ENCODE measurements around the gene C2CD4C. TPM values are rescaled to one million over a fixed set of nuclear protein-coding genes. Genes with fewer than 3 reads are reported as not detected.
"Not testable (repeated sequence)": the region's sequence is repeated elsewhere in the genome, so short reads cannot be mapped to it uniquely, and the experiment has no call there.

C2CD4C gene
- total and polyA plus RNA-seq, 5 experiments from 2014 or later: not detected

DNA sequence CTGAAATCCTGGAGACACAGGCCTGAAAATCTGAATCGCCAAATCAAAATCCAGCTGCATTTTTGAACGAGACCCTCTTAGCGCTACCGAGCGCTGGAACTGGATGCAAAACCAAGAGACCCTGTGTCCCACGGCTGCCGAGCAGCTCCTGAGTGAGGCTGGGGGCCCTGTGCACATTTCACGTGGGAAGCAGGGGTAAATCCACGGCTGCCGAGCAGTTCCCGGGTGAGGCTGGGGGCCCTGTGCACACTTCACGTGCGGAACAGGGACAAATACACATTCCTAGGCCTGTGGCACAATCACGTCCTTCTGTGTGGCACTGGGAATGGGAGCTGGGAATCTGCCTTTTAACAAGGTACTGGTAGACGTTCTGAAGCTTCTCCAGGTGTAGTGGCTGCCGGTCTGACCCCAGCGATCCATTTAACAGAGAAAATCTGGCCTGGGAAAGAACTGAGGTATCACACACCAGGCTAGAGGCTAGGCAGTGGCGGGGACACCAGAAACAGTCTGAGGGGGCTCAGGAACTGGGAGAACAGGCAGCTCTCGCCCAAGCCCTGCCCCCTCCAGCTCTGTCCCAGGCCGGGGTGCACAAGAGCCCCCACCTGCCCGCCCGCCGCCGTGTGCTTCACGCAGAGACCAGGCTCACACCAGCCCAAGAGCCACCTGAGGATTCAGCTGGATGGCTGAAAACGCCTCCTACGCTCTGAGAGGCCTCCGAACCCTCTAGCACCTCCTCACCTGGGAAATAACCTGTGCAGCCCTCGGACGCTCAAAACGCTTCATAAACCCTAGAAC is 11.0 kb upstream of the C2CD4C start:
- peaks cover 0 to 3% (median 0%) of the 10 kb centered on the region in 5 donors for H3K27me3 Mint-ChIP-seq
- no peaks in the 10 kb centered on the region for H3K9me3 Mint-ChIP-seq
- POLR2A ChIA-PET: no interaction called here
- DNase-seq: no peak
- H3K36me3 Mint-ChIP-seq: no peaks in the 10 kb centered on the region
- no peak overlapping the region for H3K27ac Mint-ChIP-seq
- H3K4me1 Mint-ChIP-seq: no peaks in the 10 kb centered on the region
- no peak overlapping the region for H3K4me3 Mint-ChIP-seq
- ATAC-seq: no peak

GRCh38 chr19:418761-419671 is 10.1 kb upstream of the C2CD4C start:
- peaks cover 0 to 3% (median 0%) of the 10 kb centered on the region in 5 donors for H3K27me3 Mint-ChIP-seq
- H3K4me1 Mint-ChIP-seq: no peaks in the 10 kb centered on the region
- no peak overlapping the region for H3K4me3 Mint-ChIP-seq
- H3K27ac Mint-ChIP-seq: no peak overlapping the region
- no peaks in the 10 kb centered on the region for H3K36me3 Mint-ChIP-seq
- POLR2A ChIA-PET: no interaction called here
- peak in 1 of 10 donors; percentile 45 for DNase-seq
- no peaks in the 10 kb centered on the region for H3K9me3 Mint-ChIP-seq
- no peak for ATAC-seq

GRCh38 chr19:416416-416815 is 7.5 kb upstream of the C2CD4C start:
- POLR2A ChIA-PET: no interaction called here
- no peak for ATAC-seq
- no peak overlapping the region for H3K4me3 Mint-ChIP-seq
- no peaks in the 10 kb centered on the region for H3K4me1 Mint-ChIP-seq
- H3K36me3 Mint-ChIP-seq: no peaks in the 10 kb centered on the region
- H3K27ac Mint-ChIP-seq: no peak overlapping the region
- H3K9me3 Mint-ChIP-seq: no peaks in the 10 kb centered on the region
- peak in 1 of 10 donors; percentile 19 for DNase-seq
- H3K27me3 Mint-ChIP-seq: peaks cover 0 to 4% (median 0%) of the 10 kb centered on the region in 5 donors

GRCh38 chr19:415292-415691 is 6.3 kb upstream of the C2CD4C start:
- H3K9me3 Mint-ChIP-seq: peaks cover 0 to 1% (median 0%) of the 10 kb centered on the region in 9 donors
- H3K36me3 Mint-ChIP-seq: no peaks in the 10 kb centered on the region
- no peaks in the 10 kb centered on the region for H3K4me1 Mint-ChIP-seq
- peaks cover 0 to 5% (median 0%) of the 10 kb centered on the region in 5 donors for H3K27me3 Mint-ChIP-seq
- DNase-seq: peak in 1 of 10 donors; percentile 37
- H3K27ac Mint-ChIP-seq: no peak overlapping the region
- POLR2A ChIA-PET: no interaction called here
- ATAC-seq: no peak
- no peak overlapping the region for H3K4me3 Mint-ChIP-seq

- peak in 1 of 10 donors; percentile 55 for DNase-seq
- Mint-ChIP-seq H3K4me3 (no peak overlapping the region), H3K27me3 (peaks cover 2 to 12% (median 7%) of the 10 kb centered on the region in 5 donors), H3K27ac (no peak overlapping the region), H3K4me1 (peaks cover 5 to 9% (median 5%) of the 10 kb centered on the region in 4 donors), H3K9me3 (peaks cover 0 to 7% (median 0%) of the 10 kb centered on the region in 9 donors), H3K36me3 (no peaks in the 10 kb centered on the region)
- ATAC-seq: no peak
- POLR2A ChIA-PET: no interaction called here
Measured at GRCh38 chr19:413756-414420, 4.9 kb upstream of the C2CD4C start.

DNA sequence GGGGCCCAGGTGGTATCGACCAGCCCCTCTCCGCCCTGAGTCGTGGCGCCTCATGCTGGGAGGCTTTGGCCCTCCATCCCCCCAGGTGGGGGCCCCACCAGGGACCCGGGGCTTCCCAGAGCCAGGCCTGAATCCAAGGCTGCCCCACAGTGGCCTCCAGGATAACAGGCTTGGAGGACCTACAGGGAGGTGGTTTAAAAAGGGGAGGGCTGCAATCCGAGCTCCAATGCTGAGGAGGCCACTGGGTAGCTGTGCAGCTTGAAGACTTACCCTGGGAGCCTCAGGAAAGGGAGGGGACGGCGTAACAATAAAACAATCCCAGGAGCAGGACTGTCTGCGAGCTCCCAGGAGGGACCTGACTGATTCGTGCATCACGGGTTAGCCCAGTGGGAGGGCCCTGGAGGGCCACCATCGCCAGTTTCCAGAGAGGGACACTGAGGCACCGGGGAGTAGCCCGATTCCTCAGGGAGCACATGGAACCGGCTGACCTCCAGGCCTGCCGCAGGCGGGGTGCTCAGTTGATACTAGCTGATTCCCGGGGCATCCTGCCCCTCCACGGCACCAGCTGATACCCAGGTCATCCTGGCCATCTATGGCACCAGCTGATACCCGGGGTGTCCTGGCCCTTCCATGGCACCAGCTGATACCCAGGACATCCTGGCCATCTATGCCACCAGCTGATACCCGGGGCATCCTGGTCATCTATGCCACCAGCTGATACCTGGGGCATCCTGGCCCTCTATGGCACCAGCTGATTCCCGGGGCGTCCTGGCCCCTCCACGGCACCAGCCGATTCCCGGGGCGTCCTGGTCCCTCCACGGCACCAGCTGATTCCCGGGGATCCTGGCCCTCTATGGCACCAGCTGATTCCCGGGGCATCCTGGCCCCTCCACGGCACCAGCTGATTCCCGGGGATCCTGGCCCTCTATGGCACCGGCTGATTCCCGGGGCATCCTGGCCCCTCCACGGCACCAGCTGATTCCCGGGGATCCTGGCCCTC is 3.7 kb upstream of the C2CD4C start:
- ATAC-seq: no peak
- POLR2A ChIA-PET: no interaction called here
- Mint-ChIP-seq H3K4me1 (peaks cover 5 to 9% (median 5%) of the 10 kb centered on the region in 4 donors), H3K4me3 (no peak overlapping the region), H3K27ac (no peak overlapping the region), H3K9me3 (peaks cover 0 to 7% (median 0%) of the 10 kb centered on the region in 9 donors), H3K27me3 (peaks cover 2 to 12% (median 7%) of the 10 kb centered on the region in 5 donors), H3K36me3 (no peaks in the 10 kb centered on the region)
- peak in 1 of 10 donors; percentile 57 for DNase-seq

- Mint-ChIP-seq H3K4me1 (peaks cover 5 to 9% (median 5%) of the 10 kb centered on the region in 4 donors), H3K4me3 (peak overlapping the region in 1 of 10 donors; percentile 18), H3K27ac (no peak overlapping the region), H3K9me3 (peaks cover 0 to 7% (median 0%) of the 10 kb centered on the region in 9 donors), H3K36me3 (no peaks in the 10 kb centered on the region), H3K27me3 (peaks cover 2 to 12% (median 7%) of the 10 kb centered on the region in 5 donors)
- POLR2A ChIA-PET: no interaction called here
- ATAC-seq (no peak), DNase-seq (peak in 1 of 10 donors; percentile 30)
Measured at GRCh38 chr19:411723-412355, 2.9 kb upstream of the C2CD4C start.

DNA sequence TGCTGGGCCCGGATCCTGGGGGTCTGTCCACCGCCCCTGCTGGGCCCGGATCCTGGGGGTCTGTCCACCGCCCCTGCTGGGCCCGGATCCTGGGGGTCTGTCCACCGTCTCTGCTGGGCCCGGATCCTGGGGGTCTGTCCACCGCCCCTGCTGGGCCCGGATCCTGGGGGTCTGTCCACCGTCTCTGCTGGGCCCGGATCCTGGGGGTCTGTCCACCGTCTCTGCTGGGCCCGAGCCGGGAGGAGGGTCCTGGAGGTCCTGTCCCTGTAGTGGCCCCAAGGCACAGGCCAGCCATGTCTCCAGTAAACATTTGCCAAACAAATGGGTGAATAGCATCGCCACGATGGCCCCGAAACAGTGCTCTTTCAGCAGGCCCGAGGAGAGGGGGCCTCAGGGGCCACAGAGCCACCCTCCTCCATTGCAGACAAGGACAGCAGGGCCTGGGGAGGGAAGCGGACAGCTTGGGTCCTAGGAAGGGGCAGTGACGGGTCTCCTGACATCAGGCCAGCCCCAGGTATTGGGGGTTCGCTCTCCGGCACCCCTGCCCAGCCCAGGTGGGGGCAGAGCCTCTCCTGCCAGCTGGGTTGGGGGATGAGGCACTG is 2.3 kb upstream of the C2CD4C start:
- ATAC-seq, H3K4me1 Mint-ChIP-seq, H3K36me3 Mint-ChIP-seq, H3K27ac Mint-ChIP-seq, POLR2A ChIA-PET, H3K9me3 Mint-ChIP-seq: not testable (repeated sequence)
- H3K27me3 Mint-ChIP-seq: peaks cover 2 to 15% (median 7%) of the 10 kb centered on the region in 5 donors
- peak in 1 of 10 donors; percentile 34 for DNase-seq
- H3K4me3 Mint-ChIP-seq: peak overlapping the region in 1 of 10 donors; percentile 18

- peak in 1 of 10 donors; percentile 49 for DNase-seq
- Mint-ChIP-seq H3K27ac (no peak overlapping the region), H3K4me3 (peak overlapping the region in 3 of 10 donors; percentile 27 to 84 (median 39)), H3K27me3 (peaks cover 2 to 21% (median 7%) of the 10 kb centered on the region in 5 donors), H3K9me3 (peaks cover 0 to 7% (median 0%) of the 10 kb centered on the region in 9 donors), H3K4me1 (peaks cover 5 to 9% (median 5%) of the 10 kb centered on the region in 4 donors), H3K36me3 (no peaks in the 10 kb centered on the region)
- POLR2A ChIA-PET: no interaction called here
- no peak for ATAC-seq
Measured at GRCh38 chr19:410243-410781, 1.4 kb upstream of the C2CD4C start.

GRCh38 chr19:409516-410242 is 732 bp upstream of the C2CD4C start:
- ATAC-seq: peak; percentile 65 to 71
- Mint-ChIP-seq H3K4me3 (peak overlapping the region; percentile 80 to 92 (median 88)), H3K4me1 (peaks cover 5 to 9% (median 5%) of the 10 kb centered on the region in 4 donors), H3K9me3 (peaks cover 0 to 7% (median 0%) of the 10 kb centered on the region in 9 donors), H3K36me3 (no peaks in the 10 kb centered on the region), H3K27me3 (peaks cover 6 to 25% (median 7%) of the 10 kb centered on the region in 5 donors), H3K27ac (peak overlapping the region in 6 of 10 donors; percentile 19 to 86 (median 50))
- DNase-seq: peak in 2 of 10 donors; percentile 21 to 32
- POLR2A ChIA-PET: no interaction called here

Data from naive thymus-derived CD8-positive, alpha-beta T cell (primary cell).